ENCODE results near the gene LUC7L2.

GRCh38 chr7:139330333-139331030 is 29.2 kb upstream of the LUC7L2 start:
- TF ChIP-seq CTCF (optimal IDR thresholded peaks at IDR 0.05 in 1 of 3, IDR thresholded peaks at IDR 0.05 in 1 of 3, conservative IDR thresholded peaks at IDR 0.05 in 1 of 3; ENCODE audit: extremely low read depth in 1 of 3, insufficient read depth in 2 of 3, low read length in 3 of 3) (no peak), EZH2 (IDR thresholded peaks at IDR 0.05; ENCODE audit: low read length) (no peak)
